Inferior parietal cortex (tissue), 1 donor: ENCODE results near the gene TSPAN18.

ENCODE experiments used
- DNase-seq: peaks from one replicate; pipeline ENCODE4 v3.0.0-alpha.2; 2016; ENCODE audit errors: extremely low spot score

Gene TSPAN18

DNA sequence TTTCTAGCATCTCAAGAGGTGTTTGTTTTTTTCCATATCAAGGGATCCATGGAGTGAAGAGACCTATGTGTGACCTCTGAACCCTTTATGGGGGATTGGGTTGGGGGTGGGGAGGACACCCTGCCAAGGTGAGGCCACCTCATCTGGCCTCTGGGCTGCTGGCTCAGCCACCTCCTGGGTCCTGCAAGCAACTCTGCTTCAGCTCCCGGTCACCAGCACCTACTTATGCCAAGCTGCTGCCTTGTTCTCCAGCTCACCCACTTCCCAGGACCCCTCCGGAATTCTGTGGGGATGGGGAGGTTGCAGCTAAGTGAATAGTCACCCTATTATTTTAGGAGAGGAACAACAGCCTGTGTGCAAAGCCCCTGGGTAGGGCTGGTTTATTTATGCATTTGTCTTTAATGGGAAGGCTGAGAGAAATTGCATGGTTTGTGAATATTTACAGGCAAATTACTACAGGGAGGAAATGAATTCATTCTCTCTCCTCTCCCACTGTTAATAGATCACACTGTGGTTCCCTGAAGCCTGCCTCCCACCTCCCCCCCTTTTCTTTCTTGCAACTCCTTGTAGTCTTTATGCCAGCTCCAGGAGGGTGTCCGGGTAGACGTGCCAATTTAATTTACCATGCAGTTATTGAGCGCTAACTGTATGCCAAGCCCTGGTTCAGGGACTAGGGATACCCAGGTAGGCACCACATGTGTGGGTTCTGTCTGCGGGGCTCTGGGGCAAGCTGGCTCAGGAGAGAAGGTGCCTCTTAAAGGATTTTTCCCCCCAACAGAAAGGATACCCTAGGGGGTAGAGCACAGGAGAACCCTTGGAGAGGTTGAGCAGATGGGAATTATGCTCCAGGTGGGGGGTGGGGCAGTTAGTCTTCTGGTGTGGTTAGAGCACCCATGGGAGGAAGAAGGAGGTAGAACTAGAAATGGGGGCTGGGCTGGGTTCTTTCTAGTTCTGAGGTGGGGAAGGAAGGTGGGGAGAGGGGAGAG, 50.7 kb downstream of the TSPAN18 start:
- DNase-seq, result no peak

DNA sequence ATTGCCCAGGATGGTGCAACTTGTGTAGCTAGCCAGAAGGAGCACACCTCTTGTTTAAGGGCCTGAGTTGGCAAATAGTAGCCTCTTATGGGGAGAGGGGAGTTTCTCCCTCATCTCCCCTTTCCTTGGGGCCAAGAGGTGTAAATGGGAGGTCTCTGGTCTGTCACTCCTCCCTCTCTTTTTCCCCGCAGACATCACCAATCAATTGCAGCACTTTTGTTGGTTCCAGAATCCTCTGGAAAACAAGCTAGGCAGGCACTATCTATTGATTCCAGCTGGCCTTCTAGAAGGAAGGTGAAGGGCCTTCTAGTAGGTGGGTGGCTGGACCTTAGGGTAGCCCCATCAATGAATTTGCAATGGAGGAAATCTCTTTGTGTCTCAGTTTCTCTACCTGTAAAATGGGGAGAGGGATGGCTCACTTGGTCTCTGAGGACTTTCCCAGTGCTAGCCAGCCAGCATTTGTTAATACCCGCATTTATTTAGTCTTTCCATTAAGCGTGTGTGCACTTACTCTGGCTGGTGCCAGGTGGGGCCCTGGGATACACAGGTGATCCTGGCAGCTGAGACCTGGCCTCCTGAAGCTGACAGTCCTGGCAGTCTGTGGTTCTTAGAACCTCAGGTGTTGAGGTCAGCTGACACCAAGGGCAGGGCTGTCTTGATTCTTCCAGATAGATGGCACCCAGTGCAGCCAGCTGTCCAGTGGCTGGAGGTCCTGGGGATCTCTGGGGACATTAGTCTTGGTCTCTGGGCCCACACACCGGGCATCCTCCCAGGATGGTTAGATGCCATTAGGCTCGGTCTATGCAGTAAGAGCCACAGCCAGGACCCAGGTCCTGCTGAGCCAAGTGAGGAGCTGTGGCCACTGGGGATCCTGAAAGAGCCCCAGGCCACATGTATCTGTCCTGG, 51.7 kb downstream of the TSPAN18 start:
- no peak for DNase-seq

DNA sequence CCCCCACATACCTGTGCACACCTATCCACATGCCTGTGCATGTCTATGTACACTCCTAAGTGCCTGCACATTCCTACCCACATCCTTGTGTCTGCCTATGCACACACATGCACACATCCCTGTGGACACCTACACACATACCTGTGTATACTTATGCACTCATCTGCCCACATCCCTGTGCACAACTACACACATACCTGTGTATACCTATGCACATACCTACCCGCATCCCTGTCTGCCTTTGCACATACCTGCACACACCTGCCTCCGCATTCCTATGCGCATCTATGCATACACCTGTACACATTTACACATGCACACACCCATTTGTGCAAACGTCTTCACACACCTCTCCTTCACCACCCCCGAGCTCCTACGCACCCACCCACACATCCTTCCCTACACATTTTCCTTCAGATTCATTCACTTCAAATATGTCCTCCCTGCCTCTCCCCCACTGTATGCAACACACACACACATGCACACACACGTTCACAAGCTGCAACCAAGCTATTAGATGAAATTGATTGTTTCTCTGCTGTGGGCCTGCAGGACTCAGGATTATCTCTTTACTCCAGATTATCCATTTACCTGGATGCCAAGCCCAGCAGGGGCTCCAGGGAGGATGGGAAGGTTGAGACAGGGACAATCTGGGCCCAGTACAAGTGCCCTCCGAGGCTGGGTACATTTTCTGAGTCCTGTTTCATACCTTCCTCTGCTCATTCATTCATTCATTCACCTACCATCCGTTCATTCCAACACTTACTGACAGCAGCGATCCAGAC, 53.2 kb downstream of the TSPAN18 start:
- no peak for DNase-seq

DNA sequence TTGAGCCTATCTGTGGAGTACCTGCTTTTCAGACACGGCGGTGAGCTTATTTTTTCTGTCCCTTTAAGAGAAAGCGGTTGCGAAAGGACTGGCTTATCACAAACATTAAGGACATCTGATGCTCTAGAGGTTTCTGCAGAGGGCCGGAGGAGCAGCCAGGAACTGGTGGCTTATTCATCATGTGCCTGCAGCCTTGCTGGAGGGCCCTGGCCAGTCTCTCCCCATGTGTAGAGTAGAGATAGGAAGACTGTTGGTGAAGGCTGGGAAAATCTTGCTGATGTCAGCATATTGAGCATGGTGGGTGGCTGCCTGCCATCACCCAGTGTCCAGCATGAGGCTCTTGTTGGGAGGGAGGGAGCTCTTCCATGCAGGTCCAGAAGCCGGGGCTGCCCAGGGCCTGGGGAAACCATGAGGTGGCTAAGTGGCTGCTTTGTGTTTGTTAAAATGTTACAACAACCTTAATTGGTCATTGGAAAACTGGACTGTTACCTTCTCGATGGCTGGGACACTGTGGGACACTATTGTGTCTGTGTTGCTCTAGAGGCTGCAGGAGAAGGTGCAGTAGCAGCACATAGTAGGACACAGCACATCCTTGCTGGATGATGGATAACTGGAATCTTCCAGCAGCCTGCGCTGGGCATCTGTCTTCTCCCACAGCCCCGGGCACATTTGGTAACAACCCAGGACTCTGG, 54.3 kb downstream of the TSPAN18 start:
- DNase-seq, result peak; percentile 41

DNA sequence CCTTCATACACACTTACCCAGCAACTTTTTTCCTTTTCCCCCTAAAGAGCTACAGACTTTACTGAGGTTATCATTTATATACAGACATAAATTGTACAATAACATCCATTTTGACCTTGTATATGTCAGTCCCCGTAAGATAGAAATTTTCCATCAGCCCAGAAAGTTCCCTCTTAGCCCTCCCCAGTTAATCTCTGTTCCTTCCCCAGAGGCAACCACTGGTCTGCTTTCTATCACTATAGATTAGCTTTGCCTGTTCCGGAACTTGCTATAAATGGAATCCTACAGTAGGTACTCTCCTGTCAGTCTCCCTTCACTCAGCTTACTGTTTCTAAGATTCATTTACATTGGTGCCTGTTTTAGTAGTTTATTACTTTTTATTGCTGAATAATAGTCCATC, 54.9 kb downstream of the TSPAN18 start:
- no peak for DNase-seq

DNA sequence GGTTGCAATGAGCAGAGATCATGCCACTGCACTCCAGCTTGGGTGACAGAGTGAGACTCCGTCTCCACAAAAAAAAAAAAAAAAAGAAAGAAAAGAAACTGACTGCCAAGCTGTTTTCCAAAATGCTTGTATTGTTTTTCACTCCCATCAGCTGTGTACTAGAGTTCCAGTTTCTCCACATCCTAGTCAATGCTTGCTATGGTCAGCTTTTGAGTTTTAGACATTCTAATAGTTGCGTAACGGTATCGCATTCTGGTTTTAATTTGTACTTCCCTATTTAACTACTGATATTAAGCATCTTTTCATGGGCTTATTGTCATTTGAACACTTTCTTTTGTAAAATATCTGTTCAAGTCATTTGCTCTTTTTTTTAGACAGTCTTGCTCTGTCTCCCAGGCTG, 55.7 kb downstream of the TSPAN18 start:
- no peak for DNase-seq

DNA sequence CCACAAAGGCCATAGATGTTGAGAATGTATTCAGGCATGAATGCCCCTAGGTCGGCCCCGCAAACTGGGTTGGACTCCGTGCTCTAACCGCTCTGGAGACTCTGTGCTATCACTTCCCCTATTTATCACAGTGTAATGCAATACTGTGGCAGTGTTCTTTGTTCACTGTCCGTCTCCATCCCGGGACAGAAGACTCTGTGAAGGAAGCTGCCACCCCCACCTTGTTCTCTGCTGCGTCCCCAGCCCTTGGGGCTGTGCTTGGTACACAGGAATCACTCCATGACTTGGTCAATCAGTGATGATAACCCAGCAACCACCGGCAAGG, 57.6 kb downstream of the TSPAN18 start:
- DNase-seq, result no peak

DNA sequence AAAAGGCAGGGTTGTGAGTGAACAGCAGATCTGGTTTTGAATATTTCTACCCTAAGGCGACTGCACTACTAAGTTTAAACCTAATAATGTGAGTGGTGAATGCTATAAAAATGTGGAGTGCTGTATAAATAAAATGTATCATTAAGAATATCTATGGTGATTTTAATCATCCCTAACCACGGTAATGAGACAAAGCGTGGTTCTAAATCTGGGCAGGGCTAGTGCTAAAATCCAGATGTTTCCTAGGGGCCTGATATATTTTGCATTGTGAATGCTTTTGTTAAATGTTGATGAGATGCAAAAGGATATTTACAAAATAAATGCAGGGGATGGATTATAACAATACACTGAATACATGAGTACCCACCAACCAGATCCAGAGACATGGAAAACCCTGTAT, 58.1 kb downstream of the TSPAN18 start:
- no peak for DNase-seq

DNA sequence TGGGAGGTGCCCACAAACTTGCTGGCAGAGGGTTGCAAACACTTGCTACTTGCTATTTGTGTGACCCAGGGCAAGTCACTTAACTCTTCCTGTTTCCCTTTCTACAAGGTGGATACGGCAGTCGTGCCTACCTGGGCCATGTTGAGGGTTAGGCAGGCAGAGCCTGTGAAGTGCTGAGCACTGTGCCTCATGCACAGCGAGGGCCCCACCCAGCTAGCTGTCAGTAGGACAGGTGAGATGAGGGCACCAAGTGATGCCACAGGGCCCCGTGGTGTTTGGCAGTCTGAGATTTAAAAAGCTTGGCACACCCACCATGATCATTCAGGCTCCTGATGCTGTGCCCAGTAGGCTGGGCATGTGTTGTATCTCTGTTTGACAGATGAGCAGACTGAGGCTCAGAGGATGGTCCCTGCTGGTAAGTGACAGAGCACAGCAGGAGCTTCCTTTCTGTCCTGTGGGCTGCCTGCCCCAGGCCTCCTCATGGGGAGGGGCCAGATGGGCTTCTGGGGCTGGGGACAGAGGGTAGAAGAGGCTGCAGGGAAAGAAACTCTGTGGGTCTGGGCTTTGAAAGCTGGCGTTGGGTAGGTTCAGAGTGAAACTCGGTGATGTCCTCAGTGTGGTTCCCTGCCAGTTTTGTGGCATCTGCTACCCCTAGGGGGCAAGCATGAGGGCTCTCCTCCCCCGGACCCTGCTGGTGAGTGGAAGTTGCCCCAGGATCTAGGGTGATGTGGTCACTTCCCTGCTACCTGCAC, 59.3 kb downstream of the TSPAN18 start:
- no peak for DNase-seq

DNA sequence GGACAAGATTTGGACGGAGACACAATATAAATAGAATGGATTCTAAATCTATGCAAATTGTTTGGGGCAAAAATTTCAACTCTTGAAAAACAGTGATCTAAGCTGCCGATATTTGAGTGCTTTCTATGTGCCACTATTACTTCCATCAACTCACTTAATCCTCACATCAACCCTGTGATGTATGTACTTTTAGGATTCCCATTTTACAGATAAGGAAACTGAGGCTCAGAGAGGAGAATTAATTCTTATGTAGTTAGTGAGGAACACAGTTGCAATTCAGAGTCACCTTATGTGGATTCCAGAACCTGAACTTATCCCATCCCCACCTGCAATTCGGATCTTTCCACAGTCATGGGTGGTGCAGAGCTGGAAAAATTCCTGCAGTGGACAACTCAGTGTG, 60.3 kb downstream of the TSPAN18 start:
- DNase-seq, result no peak

DNA sequence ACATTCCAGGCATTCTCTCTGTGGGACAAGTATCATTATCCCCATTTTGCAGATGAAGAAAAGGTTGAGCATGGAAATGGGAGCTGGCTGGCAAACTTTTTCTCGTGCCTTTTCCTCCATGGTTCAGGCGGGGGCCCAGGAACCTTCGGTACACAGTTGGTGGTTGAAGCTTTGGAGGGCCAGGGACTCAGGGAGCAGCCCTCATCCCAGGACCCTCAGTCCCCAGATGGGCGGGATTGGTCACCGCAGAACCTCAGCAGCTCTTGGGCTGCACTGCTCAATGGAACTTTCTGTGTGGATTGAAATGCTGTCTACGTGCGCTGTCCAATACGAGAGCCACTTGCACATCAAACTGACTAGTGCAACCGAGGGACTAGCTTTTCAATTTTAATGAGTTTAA, 61.2 kb downstream of the TSPAN18 start:
- DNase-seq, result no peak

DNA sequence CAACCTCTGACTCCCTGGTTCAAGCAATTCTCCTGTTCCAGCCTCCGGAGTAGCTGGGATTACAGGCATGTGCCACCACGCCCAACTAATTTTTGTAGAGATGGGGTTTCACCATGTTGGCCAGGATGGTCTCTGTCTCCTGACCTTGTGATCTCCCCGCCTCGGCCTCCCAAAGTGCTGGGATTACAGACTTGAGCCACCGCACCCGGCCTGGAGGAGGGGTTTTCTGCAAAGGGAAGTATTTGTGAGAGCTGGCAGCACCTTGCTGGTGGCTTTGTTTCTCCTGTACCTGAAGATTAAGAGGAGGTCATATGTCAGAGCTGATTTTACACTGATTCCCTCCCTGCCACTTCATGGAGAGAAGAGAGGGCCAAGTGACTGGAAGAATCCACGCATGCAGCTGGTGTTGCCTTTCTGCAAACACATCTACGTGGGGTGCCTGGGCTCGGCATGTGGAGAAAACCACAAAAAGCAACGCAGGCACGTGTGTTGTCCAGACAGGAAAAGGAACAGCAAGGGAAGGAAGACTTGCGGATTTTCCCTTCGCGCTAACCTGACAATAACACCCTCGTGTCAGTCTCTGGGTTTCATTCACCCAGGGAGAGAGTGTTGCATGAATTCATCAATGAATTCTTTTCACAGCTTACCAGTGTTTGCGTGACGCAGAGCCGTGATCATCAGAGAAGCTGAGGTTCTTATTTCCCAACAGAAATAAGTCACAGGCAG, 61.9 kb downstream of the TSPAN18 start:
- DNase-seq, result no peak

DNA sequence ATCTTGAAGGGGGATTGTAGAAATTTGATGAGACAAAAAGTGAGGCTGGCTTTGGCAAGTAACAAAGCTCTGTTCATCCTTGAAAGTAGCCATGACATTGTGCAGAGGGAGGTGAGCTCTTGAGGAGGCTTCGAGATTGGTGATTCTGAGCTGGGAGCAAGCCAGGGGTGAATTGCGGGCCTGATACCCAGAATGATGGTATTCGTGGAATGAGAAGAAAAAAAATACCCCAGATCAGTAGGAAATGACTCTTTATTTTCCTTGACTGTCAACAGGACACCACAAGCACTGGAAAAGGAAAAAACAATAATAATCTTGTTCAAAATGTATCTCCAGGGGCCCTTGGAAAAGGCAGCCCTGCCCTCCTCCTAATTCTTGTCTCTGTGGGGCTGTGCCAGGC, 62.7 kb downstream of the TSPAN18 start:
- DNase-seq, result no peak

DNA sequence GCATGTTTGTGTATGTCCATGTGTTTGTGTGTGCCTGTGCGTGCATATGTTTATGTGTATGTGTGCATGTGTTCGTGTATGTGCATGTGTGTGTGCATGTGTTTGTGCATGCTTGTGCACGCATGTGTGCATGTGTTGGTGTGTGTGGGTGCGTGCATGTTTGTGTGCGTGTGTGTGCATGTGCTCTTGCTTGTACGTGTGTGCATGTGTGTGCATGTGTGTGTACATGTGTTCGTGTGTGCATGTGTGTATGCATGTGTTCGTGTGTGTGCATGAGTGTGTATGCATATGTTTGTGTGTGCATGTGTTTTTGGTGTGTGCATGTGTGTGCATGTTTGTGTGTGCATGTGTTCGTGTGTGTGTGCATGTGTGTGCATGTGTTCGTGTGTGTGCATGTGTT, 63.4 kb downstream of the TSPAN18 start:
- DNase-seq, result no peak

DNA sequence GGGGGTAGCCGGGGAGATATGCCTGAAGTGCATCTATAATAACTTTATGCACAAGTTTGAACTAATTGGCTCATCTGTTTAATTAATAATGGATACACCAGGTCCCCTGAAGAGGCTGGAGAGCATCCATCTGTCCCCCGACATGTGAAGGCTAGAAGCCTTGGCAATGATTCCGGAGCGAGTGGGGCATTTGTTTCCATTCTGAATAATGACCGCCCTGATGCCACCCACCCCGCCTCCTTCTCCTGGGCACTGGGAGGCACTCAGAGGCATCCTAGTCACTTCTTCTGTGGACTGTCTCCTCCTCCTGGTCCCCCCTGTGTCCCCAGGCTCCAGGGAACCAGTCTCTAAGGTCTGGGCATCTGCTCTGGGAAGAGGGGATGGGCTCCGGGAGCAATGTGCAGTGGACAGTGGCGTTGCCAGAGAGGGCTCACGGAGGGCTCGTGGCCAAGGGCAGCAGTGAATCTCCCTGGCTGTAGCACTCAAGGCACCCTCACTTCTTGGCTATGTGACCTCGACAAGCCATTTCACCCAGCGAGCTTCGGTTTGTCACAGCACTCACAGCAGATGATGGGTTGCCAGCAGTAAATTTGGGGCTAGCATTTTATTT, 64.7 kb downstream of the TSPAN18 start:
- no peak for DNase-seq

DNA sequence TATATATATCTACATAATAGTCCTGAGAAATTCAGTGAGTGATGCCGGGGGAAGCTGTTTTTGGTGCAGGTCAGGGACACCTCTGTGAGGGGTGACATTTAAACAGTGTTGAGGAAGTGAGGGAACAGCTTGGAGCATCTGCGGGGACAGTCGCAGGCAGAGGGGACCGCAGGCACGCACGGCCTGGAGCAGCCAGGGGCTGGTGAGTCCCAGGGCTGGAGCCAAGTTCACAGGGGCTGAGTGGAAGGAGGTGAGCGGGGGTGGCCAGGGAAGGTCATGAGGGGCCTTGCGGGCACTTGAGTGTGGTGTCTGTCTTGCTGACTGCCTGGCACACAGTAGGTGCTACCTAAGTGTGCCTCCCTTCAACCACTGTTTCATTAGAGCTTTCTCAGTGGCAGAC, 65.4 kb downstream of the TSPAN18 start:
- no peak for DNase-seq

DNA sequence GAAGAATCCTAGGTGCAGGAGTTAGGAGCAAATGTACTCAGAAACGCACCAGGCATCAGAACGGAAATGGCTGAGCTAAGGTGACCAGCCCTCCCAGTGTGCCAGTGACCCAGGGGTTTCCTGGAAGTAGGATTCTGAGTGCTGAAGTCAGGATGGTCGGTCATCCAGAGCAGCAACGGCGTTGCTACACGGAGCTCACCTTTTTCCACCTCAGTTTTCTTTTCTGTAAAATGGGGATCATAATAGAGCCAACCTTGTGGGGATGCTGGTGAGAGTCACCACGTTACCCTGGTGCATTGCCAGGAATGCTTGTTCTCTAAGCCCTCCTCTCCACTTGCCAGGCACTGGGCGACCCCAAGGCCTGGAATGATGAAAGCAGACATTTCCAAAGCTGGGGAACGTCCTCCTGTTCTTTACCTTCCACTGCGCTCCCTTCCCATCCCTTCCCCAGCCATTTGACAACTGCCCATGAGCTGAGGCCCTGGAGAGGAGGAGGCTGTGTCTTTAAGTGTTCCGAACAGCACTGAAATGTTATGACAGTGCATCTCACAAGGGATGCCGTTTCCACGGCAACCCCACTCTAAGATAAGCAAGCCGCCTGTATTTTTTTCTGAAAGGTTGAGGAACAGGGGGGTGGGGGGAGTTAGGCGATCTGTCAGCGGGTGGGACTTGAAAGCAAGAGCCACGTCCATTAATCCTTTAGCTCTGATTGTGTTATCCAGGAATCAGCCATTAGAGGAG, 66.8 kb downstream of the TSPAN18 start:
- no peak for DNase-seq

DNA sequence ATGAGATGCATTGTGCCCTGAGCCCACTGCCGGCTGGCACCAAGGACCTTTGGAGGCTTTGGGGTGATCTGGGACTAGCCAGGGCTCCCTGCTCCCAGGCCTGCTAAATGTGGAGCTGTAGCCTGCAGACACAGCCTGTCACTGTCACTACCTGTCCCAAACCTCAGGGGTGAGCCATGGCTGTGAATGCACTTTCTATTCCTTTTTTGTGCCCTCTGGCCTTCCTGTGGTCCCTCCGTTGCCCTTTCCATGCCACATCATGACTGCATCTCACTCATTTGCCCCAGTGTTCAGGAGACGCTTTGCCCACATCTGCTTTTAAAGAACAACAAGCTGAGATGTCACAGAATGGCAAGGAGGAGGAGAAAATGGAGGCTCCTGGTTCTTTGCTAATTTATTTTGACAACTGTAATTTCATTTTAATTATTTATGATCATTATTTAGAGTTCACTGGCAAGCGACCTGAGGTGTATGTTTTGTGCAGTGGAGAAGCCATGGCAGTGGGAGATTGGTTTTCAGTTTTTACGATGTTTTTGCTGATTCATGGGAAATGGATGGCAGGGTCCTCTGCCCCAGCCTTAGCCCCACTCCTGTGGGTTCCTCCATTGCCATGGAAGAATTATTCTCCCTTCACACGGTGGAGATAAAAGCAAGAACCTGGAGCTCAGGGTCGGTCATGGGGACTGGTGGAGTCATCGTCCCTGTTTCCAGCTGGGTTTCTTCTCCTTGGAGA, 69.2 kb downstream of the TSPAN18 start:
- no peak for DNase-seq
